Kidney epithelial cell (primary cell): ENCODE data around the gene RBM19. TPM values are rescaled to one million over a fixed set of nuclear protein-coding genes. Genes with fewer than 3 reads are reported as not detected.
A peak's percentile ranks its signal among the peaks of the same experiment; 100 is the strongest.

Experiments
- DNase-seq: peaks from one replicate; pipeline ENCODE4 v3.0.0-alpha.2; 2010; ENCODE audit warnings: low read depth
- H3K27me3 ChIP-seq: 2 replicates; pipeline ENCODE4 v1.6.0; 2011; ENCODE audit warnings: low read length; ENCODE audit not compliant: control insufficient read depth, insufficient read depth
- H3K36me3 ChIP-seq: 2 replicates; pipeline ENCODE4 v1.5.1; 2011; ENCODE audit warnings: low read length; ENCODE audit not compliant: control insufficient read depth, insufficient read depth
- H3K4me3 ChIP-seq: 2 replicates; pipeline ENCODE4 v1.5.1; 2011; ENCODE audit warnings: low read depth, mild to moderate bottlenecking, control low read depth, low read length
- total RNA-seq: library from RNA; depleted of rRNA; stranded (reverse); fragments of >200 nt; gene quantifications from 2 replicates; pipeline ENCODE4 v1.2.3, GENCODE V29; 2015
- TF ChIP-seq, protein P1 (sequence below): IDR thresholded peaks from 2 replicates; pipeline ENCODE4 v1.5.1; 2011; ENCODE audit warnings: mild to moderate bottlenecking, moderate library complexity, low read length, control low read depth, inconsistent platforms; ENCODE audit not compliant: insufficient read depth, poor library complexity, severe bottlenecking

Gene RBM19
- total RNA-seq, 1 donor from 2014 or later: 30.9 TPM

DNA sequence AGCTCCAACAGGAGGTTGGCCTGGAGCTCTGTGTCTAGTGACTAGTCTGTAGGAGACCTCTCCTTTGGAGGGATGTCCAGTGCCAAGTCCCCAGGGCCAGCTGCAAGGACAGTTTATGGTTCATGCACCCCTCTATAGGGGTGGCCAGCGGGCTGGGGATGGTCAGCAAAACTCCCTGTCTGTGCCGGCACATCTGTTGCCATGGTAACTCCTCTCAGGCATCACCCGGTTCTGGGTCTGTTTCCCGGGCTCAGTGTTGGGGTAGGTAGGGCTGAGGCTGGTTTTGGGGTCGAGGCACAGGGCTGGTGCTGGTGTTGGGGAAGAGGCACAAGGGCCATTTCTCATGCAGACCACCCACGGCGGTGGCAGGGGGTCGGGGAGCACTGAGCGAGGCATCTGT, 196.8 kb downstream of the RBM19 start:
- TF ChIP-seq, protein P1, sequence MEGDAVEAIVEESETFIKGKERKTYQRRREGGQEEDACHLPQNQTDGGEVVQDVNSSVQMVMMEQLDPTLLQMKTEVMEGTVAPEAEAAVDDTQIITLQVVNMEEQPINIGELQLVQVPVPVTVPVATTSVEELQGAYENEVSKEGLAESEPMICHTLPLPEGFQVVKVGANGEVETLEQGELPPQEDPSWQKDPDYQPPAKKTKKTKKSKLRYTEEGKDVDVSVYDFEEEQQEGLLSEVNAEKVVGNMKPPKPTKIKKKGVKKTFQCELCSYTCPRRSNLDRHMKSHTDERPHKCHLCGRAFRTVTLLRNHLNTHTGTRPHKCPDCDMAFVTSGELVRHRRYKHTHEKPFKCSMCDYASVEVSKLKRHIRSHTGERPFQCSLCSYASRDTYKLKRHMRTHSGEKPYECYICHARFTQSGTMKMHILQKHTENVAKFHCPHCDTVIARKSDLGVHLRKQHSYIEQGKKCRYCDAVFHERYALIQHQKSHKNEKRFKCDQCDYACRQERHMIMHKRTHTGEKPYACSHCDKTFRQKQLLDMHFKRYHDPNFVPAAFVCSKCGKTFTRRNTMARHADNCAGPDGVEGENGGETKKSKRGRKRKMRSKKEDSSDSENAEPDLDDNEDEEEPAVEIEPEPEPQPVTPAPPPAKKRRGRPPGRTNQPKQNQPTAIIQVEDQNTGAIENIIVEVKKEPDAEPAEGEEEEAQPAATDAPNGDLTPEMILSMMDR: no peak
- H3K36me3 ChIP-seq: no peaks in the 10 kb centered on the region
- no peak for DNase-seq

DNA sequence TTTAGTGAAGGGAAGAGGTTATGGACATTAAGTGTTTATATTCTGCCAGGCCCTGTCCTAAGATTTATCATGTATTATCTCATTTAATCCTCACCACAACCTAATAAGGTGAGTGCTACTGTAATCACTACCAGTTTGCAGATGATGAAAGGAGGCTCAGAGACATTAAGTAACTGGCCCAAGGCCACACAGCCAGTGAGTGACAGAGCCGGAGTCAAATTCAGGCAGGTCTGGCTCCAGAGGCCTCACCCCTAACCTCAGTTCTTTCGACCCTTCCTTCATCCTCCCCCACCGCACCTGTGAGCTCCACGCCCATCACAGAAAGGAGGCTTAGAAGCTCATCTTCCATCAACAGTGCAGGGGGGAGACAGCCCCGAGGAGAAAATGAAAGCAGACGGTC, 197.3 kb downstream of the RBM19 start:
- DNase-seq: no peak
- H3K4me3 ChIP-seq: no peak overlapping the region
- no peaks in the 10 kb centered on the region for H3K36me3 ChIP-seq
- peaks cover 7% of the 10 kb centered on the region for H3K27me3 ChIP-seq
- TF ChIP-seq, protein P1: no peak

More for the DNA sequence above, 196.8 kb downstream of the RBM19 start:
- Histone ChIP-seq H3K4me3 (no peak overlapping the region), H3K27me3 (peaks cover 3% of the 10 kb centered on the region)

DNA sequence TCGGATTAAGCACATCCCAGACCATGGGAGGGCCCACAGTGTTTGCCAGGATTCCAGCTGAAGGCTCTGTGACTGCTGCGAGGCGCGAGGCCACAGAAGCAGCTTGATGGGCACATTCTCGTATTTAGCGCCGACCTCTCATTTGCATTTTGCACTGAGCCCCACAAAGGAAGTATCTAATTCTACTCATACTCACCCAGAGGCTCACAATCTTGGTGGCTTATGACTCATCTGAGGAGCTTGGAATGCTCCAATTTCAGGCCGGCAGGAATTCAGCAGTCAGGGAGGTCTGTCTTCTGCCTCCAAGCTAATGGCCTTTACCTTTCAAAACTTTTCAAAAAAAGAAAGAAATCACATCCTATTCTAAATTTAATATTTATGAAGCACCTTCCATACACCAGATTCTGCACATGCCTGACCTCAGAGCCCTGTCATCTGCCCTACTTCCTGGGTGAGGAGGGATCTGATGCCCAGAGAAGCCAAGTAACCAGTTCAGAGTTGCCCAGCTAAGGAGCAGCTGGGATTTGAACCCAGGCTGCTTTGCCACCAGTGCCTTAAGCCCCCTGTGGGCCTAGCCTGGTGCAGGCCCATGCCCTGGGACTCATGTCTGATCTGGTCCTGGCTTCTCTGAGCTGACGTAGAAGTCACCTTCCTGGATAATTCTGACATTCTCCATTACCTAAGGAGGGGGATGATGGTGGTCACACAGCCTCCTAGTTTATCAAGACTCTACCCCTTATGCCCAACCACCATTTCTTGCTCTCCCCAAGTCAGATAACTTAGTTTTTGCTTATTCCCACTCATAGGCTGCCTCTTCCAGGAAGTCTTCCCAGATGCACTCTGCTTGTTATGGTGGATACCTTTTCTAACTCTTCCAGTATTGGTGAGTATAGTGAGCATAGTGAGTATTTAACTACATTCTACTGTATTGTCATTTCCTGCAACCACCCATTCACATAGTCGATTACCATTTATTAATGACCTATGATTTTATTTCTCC, 198.9 kb downstream of the RBM19 start:
- TF ChIP-seq, protein P1: no peak
- H3K27me3 ChIP-seq: peaks cover 20% of the 10 kb centered on the region
- no peaks in the 10 kb centered on the region for H3K36me3 ChIP-seq
- no peak overlapping the region for H3K4me3 ChIP-seq
- DNase-seq: peak; percentile 75
